Measurements from ENCODE around the gene YY1. TPM values are rescaled to one million over a fixed set of nuclear protein-coding genes. Genes with fewer than 3 reads are reported as not detected.
A peak's percentile ranks its signal among the peaks of the same experiment; 100 is the strongest.
"Not testable (repeated sequence)": the region's sequence is repeated elsewhere in the genome, so short reads cannot be mapped to it uniquely, and the experiment has no call there.

Gene YY1
- total RNA-seq, 1 donor from 2014 or later = 72.0 TPM

DNA sequence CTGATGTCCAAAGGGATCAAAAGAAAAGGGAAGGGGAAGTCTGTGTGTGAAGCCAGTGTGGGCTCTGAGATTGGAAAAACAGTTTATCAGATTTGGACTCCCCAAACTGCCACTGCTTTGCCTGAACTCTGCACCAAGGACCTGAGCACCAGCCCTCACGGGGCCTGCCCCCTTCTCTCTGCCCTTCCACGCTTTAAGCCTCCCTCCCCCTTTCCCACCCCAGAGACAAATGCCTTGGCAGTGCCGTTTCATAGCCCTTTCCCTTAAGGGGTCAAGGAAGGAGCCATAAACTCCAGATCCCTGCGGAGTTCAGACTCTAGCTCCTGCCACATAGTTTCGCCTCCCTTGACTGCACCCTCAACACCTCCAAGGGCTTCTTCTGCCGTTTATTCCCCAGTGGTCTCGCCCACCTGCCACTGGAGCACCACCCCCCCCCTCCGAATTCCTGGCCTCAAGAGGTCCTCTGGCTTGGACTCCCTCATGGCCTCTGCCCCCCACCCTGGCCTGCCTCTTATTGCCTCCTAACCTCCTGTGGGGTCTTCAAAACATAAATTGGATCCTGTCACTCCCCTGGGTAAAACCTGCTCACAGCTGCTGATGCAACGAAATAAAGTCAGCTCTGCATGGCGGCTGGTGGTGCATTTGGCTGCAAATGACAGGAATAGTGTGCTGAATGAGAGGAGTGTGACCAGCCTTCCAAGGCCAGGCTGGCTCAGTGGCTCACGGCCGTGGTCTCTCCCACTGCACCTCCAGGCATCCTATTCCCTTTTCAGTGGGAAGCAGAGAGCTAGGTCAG is 48.5 kb downstream of the YY1 start:
- H3K27ac Mint-ChIP-seq (ENCODE audit: unreplicated experiment) = no peak overlapping the region
- TF ChIP-seq CTCF (conservative IDR thresholded peaks at IDR 0.05) = no peak
- H3K4me3 Mint-ChIP-seq = peak overlapping the region; percentile 74
- H3K27me3 Mint-ChIP-seq (ENCODE audit: low read depth) = peaks cover 12% of the 10 kb centered on the region
- H3K9me3 Mint-ChIP-seq = no peaks in the 10 kb centered on the region
- DNase-seq (ENCODE audit: low read depth, low spot score) = no peak
- H3K4me1 Mint-ChIP-seq = peaks cover 45% of the 10 kb centered on the region
- H3K36me3 Mint-ChIP-seq (ENCODE audit: low read depth) = peaks cover 4% of the 10 kb centered on the region

- not testable (repeated sequence) for H3K36me3 Mint-ChIP-seq (ENCODE audit: low read depth); H3K9me3 Mint-ChIP-seq; DNase-seq (ENCODE audit: low read depth, low spot score); H3K27ac Mint-ChIP-seq (ENCODE audit: unreplicated experiment)
- Mint-ChIP-seq H3K4me3 (peak overlapping the region; percentile 71), H3K4me1 (peaks cover 44% of the 10 kb centered on the region), H3K27me3 (ENCODE audit: low read depth) (peaks cover 12% of the 10 kb centered on the region)
Measured at GRCh38 chr14:100287998-100288295, 49.0 kb downstream of the YY1 start.

GRCh38 chr14:100288382-100289185 is 49.6 kb downstream of the YY1 start:
- DNase-seq (ENCODE audit: low read depth, low spot score) = no peak
- H3K4me1 Mint-ChIP-seq = peaks cover 44% of the 10 kb centered on the region
- H3K4me3 Mint-ChIP-seq = peak overlapping the region; percentile 84
- peak overlapping the region; percentile 8 for H3K27ac Mint-ChIP-seq (ENCODE audit: unreplicated experiment)
- H3K27me3 Mint-ChIP-seq (ENCODE audit: low read depth) = peaks cover 12% of the 10 kb centered on the region
- no peak for TF ChIP-seq CTCF (conservative IDR thresholded peaks at IDR 0.05)
- no peaks in the 10 kb centered on the region for H3K9me3 Mint-ChIP-seq
- peaks cover 4% of the 10 kb centered on the region for H3K36me3 Mint-ChIP-seq (ENCODE audit: low read depth)

DNA sequence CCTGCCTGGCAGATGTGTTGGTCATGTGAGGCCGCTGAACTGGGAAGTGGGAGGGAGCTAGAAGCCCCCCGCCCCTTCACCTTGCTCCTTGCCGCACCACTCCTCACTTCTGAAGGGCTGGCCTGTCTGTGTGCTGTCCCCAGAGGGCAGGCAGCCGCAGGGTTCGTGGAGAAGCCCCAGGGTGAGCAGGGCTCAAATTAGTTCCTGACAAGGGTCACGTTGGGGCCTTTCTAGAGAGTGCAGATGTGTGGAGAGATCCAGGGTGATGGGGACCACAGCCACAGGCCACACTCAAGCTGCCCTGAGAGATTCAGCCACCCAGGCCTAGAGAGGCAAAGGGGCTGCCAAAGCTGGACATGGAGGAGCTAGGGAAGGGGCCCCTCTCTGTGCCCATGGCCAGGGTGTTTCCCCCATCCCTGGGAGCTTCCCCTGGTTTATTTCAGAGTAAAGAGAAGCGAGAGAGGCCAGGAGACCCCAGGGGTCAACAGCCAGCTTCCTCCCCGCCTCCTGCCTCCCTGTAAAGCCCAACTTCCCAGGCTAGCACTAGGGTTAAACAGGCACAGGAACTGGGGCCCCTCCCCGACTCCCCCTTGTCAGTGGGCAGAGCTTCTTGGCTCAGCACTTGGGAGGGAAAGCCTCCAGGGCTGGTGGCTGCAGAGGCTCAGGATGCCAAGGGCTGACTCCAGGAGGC is 51.1 kb downstream of the YY1 start:
- H3K27ac Mint-ChIP-seq (ENCODE audit: unreplicated experiment) = peak overlapping the region; percentile 67
- H3K27me3 Mint-ChIP-seq (ENCODE audit: low read depth) = peaks cover 12% of the 10 kb centered on the region
- H3K36me3 Mint-ChIP-seq (ENCODE audit: low read depth) = peaks cover 6% of the 10 kb centered on the region
- no peak for DNase-seq (ENCODE audit: low read depth, low spot score)
- TF ChIP-seq CTCF (conservative IDR thresholded peaks at IDR 0.05) = no peak
- no peaks in the 10 kb centered on the region for H3K9me3 Mint-ChIP-seq
- H3K4me1 Mint-ChIP-seq = peaks cover 50% of the 10 kb centered on the region
- peak overlapping the region; percentile 84 for H3K4me3 Mint-ChIP-seq

GRCh38 chr14:100290607-100291304 is 51.8 kb downstream of the YY1 start:
- Mint-ChIP-seq H3K9me3 (no peaks in the 10 kb centered on the region), H3K27me3 (ENCODE audit: low read depth) (peaks cover 12% of the 10 kb centered on the region), H3K36me3 (ENCODE audit: low read depth) (peaks cover 6% of the 10 kb centered on the region), H3K27ac (ENCODE audit: unreplicated experiment) (no peak overlapping the region), H3K4me3 (peak overlapping the region; percentile 84), H3K4me1 (peaks cover 50% of the 10 kb centered on the region)
- no peak for TF ChIP-seq CTCF (conservative IDR thresholded peaks at IDR 0.05)
- no peak for DNase-seq (ENCODE audit: low read depth, low spot score)
